NCI-H446 (cell line): ENCODE measurements around the gene ZNF423.

Experiments used
- DNase-seq, 2 experiments: peaks; one replicate each; lab custom pipeline; 2025; lab: John Stamatoyannopoulos, UW

Gene ZNF423

GRCh38 chr16:49640581-49640980, 215.3 kb downstream of the ZNF423 start:
- DNase-seq, result peak in 1 of 2 experiments; percentile 3

GRCh38 chr16:49639739-49640431, 216.0 kb downstream of the ZNF423 start:
- no peak for DNase-seq

- DNase-seq, result no peak
Observed at GRCh38 chr16:49638673-49639610, 217.0 kb downstream of the ZNF423 start.

GRCh38 chr16:49637933-49638672, 217.8 kb downstream of the ZNF423 start:
- DNase-seq, result no peak

- DNase-seq, result no peak
Observed at GRCh38 chr16:49637511-49637910, 218.4 kb downstream of the ZNF423 start.

- no peak for DNase-seq
Observed at GRCh38 chr16:49636608-49637007, 219.3 kb downstream of the ZNF423 start.

- DNase-seq, result no peak
Observed at GRCh38 chr16:49635591-49636581, 220.0 kb downstream of the ZNF423 start.

GRCh38 chr16:49635009-49635350, 220.9 kb downstream of the ZNF423 start:
- no peak for DNase-seq

- DNase-seq, result no peak
Observed at GRCh38 chr16:49634235-49635008, 221.5 kb downstream of the ZNF423 start.

GRCh38 chr16:49632795-49633184, 223.1 kb downstream of the ZNF423 start:
- DNase-seq, result no peak

GRCh38 chr16:49632086-49632794, 223.7 kb downstream of the ZNF423 start:
- no peak for DNase-seq

- peak in 1 of 2 experiments; percentile 60 for DNase-seq
Observed at GRCh38 chr16:49631187-49632041, 224.5 kb downstream of the ZNF423 start.

GRCh38 chr16:49630783-49631182, 225.1 kb downstream of the ZNF423 start:
- no peak for DNase-seq

GRCh38 chr16:49629851-49630250, 226.1 kb downstream of the ZNF423 start:
- DNase-seq, result no peak

GRCh38 chr16:49628148-49628547, 227.8 kb downstream of the ZNF423 start:
- no peak for DNase-seq

GRCh38 chr16:49625311-49626065, 230.4 kb downstream of the ZNF423 start:
- no peak for DNase-seq

GRCh38 chr16:49623501-49624266, 232.2 kb downstream of the ZNF423 start:
- no peak for DNase-seq
